IMR-90 (cell line): ENCODE measurements around the gene TTC28. TPM values are rescaled to one million over a fixed set of nuclear protein-coding genes. Genes with fewer than 3 reads are reported as not detected.

Source experiments
- ATAC-seq: fragments of 200-7000 bp; cut with Tn5 transposase; 2 replicates; pipeline ENCODE4 v1.9.1; 2020; ENCODE audit warnings: low read depth, mild to moderate bottlenecking, moderate library complexity
- BruUV-seq: library from RNA; stranded (reverse); fragments of 400-500 nt; replicated peaks from 2 replicates; lab custom pipeline; 2021; lab: Mats Ljungman, UMichigan
- CTCF ChIA-PET: fragments of 300-600 bp; formaldehyde crosslinking; extraction: SDS; loops from one replicate; lab custom pipeline; 2021; ENCODE audit warnings: antibody characterized with exemption; lab: Yijun Ruan, JAX
- POLR2A ChIA-PET: fragments of 300-600 bp; sonication (Branson Sonifier 250); formaldehyde crosslinking; loops from one replicate; lab custom pipeline; 2022; ENCODE audit warnings: antibody characterized with exemption; ENCODE audit not compliant: unreplicated experiment; lab: Charles Lee
- DNase-seq: peaks from one replicate; pipeline ENCODE4 v3.0.0; 2013
- H2AFZ ChIP-seq: replicated peaks from 2 replicates; pipeline ENCODE3; 2013; ENCODE audit warnings: low read length, mild to moderate bottlenecking; ENCODE audit not compliant: poor library complexity
- H2AK5ac ChIP-seq: 2 replicates; pipeline ENCODE4 v1.6.1; 2013; ENCODE audit warnings: low read depth, low read length, inconsistent platforms
- H2AK9ac ChIP-seq: replicated peaks from 2 replicates; pipeline ENCODE3; 2013; ENCODE audit warnings: mild to moderate bottlenecking, low read depth, low read length, moderate library complexity; ENCODE audit not compliant: poor library complexity
- H2BK120ac ChIP-seq: 2 replicates; pipeline ENCODE4 v1.6.1; 2013; ENCODE audit warnings: low read depth, low read length, inconsistent platforms
- H2BK15ac ChIP-seq: 3 replicates; pipeline ENCODE4 v1.6.1; 2013; ENCODE audit warnings: low read depth, low read length, inconsistent platforms
- H2BK20ac ChIP-seq: 2 replicates; pipeline ENCODE4 v1.6.1; 2013; ENCODE audit warnings: low read depth, mild to moderate bottlenecking, inconsistent platforms, low read length, moderate library complexity
- H2BK5ac ChIP-seq: 2 replicates; pipeline ENCODE4 v1.6.1; 2013; ENCODE audit warnings: mild to moderate bottlenecking, low read depth, low read length, inconsistent platforms; ENCODE audit not compliant: poor library complexity, severe bottlenecking
- H3K14ac ChIP-seq: replicated peaks from 2 replicates; pipeline ENCODE4 v1.6.1; 2013; ENCODE audit warnings: low read depth, low read length, inconsistent platforms
- H3K18ac ChIP-seq: 2 replicates; pipeline ENCODE4 v1.6.1; 2013; ENCODE audit warnings: low read depth, low read length, control low read depth
- H3K23ac ChIP-seq: 2 replicates; pipeline ENCODE4 v1.6.1; 2013; ENCODE audit warnings: low read depth, low read length, inconsistent platforms
- H3K27ac ChIP-seq: 2 replicates; pipeline ENCODE4 v1.5.1; 2013; ENCODE audit warnings: mild to moderate bottlenecking, control low read depth, low read length; ENCODE audit not compliant: insufficient read depth
- H3K27me3 ChIP-seq: 2 replicates; pipeline ENCODE4 v1.6.1; 2013; ENCODE audit warnings: low read length; ENCODE audit not compliant: control insufficient read depth, insufficient read depth
- H3K36me3 ChIP-seq: 2 replicates; pipeline ENCODE4 v1.6.1; 2013; ENCODE audit warnings: low read length, mixed read lengths; ENCODE audit not compliant: control insufficient read depth, insufficient read depth
- H3K4ac ChIP-seq: 2 replicates; pipeline ENCODE4 v1.6.1; 2013; ENCODE audit warnings: low read depth, low read length, inconsistent platforms
- H3K4me1 ChIP-seq: 2 replicates; pipeline ENCODE4 v1.6.1; 2013; ENCODE audit warnings: low read length, mixed read lengths; ENCODE audit not compliant: control insufficient read depth, insufficient read depth
- H3K4me2 ChIP-seq: 2 replicates; pipeline ENCODE4 v1.6.1; 2013; ENCODE audit warnings: low read depth, mild to moderate bottlenecking, control low read depth, low read length, moderate library complexity
- H3K4me3 ChIP-seq: 2 replicates; pipeline ENCODE4 v1.5.1; 2013; ENCODE audit warnings: low read depth, mild to moderate bottlenecking, control low read depth, low read length, moderate library complexity; ENCODE audit not compliant: insufficient read depth
- H3K56ac ChIP-seq: 2 replicates; pipeline ENCODE4 v1.6.1; 2013; ENCODE audit warnings: low read length, inconsistent platforms; ENCODE audit not compliant: insufficient read depth; ENCODE audit errors: extremely low read depth
- H3K79me1 ChIP-seq, 2 experiments: 2 replicates each; pipeline ENCODE4 v1.6.1; 2013; ENCODE audit warnings: low read length in 2 of 2, inconsistent platforms in 1 of 2, low read depth in 1 of 2
- H3K9ac ChIP-seq: 2 replicates; pipeline ENCODE4 v1.6.1; 2013; ENCODE audit warnings: low read depth, low read length, control low read depth
- H3K9me1 ChIP-seq: 2 replicates; pipeline ENCODE4 v1.6.1; 2013; ENCODE audit warnings: low read length, inconsistent platforms; ENCODE audit not compliant: insufficient read depth
- H3K9me3 ChIP-seq: 2 replicates; pipeline ENCODE4 v1.6.1; 2013; ENCODE audit warnings: low read length; ENCODE audit not compliant: control insufficient read depth, insufficient read depth
- H4K20me1 ChIP-seq: 2 replicates; pipeline ENCODE4 v1.6.1; 2013; ENCODE audit warnings: low read length, inconsistent platforms; ENCODE audit not compliant: insufficient read depth
- H4K5ac ChIP-seq: 2 replicates; pipeline ENCODE4 v1.6.1; 2013; ENCODE audit warnings: mild to moderate bottlenecking, low read depth, low read length, control low read depth
- H4K8ac ChIP-seq, 2 experiments: 2 replicates each; pipeline ENCODE4 v1.6.1; 2013; ENCODE audit warnings: low read depth in 2 of 2, low read length in 2 of 2, control low read depth in 1 of 2, inconsistent platforms in 1 of 2
- H4K91ac ChIP-seq: 2 replicates; pipeline ENCODE4 v1.6.1; 2013; ENCODE audit warnings: low read depth, low read length, inconsistent platforms; ENCODE audit not compliant: insufficient read depth
- BHLHE40 ChIP-seq: fragments of 150-350 bp; IDR thresholded peaks from 2 replicates; pipeline ENCODE4 v1.6.1; 2016; ENCODE audit warnings: mild to moderate bottlenecking, low read depth, low read length
- CEBPB ChIP-seq: IDR thresholded peaks from 2 replicates; pipeline ENCODE4 v1.6.1; 2012; ENCODE audit warnings: low read depth, low read length, improper control_type of control experiment
- CHD1 ChIP-seq: IDR thresholded peaks from 2 replicates; pipeline ENCODE4 v1.6.1; 2012; ENCODE audit warnings: low read depth, low read length, improper control_type of control experiment
- FOS ChIP-seq: fragments of 150-350 bp; IDR thresholded peaks from 2 replicates; pipeline ENCODE4 v1.6.1; 2016; ENCODE audit warnings: low read depth, low read length
- MAFK ChIP-seq: IDR thresholded peaks from 2 replicates; pipeline ENCODE4 v1.6.1; 2012; ENCODE audit warnings: low read depth, low read length, improper control_type of control experiment
- MAZ ChIP-seq: IDR thresholded peaks from 2 replicates; pipeline ENCODE4 v1.6.1; 2012; ENCODE audit warnings: low read depth, mild to moderate bottlenecking, low read length, improper control_type of control experiment, moderate library complexity, borderline replicate concordance
- MXI1 ChIP-seq: IDR thresholded peaks from 2 replicates; pipeline ENCODE4 v1.6.1; 2012; ENCODE audit warnings: low read depth, mild to moderate bottlenecking, low read length, moderate library complexity, borderline replicate concordance
- NFE2L2 ChIP-seq: fragments of 150-350 bp; IDR thresholded peaks from 2 replicates; pipeline ENCODE4 v1.6.1; 2016; ENCODE audit warnings: low read depth, mild to moderate bottlenecking, low read length
- POLR2A ChIP-seq: IDR thresholded peaks from 2 replicates; pipeline ENCODE4 v1.6.1; 2012; ENCODE audit warnings: mild to moderate bottlenecking, low read depth, low read length
- RAD21 ChIP-seq: IDR thresholded peaks from 2 replicates; pipeline ENCODE4 v1.6.1; 2012; ENCODE audit warnings: low read length, improper control_type of control experiment
- RCOR1 ChIP-seq: IDR thresholded peaks from 2 replicates; pipeline ENCODE4 v1.6.1; 2012; ENCODE audit warnings: mild to moderate bottlenecking, low read length, improper control_type of control experiment; ENCODE audit not compliant: insufficient replicate concordance
- RFX5 ChIP-seq: IDR thresholded peaks from 2 replicates; pipeline ENCODE4 v1.8.0; 2012; ENCODE audit warnings: low read depth, mild to moderate bottlenecking, low read length, moderate library complexity
- SMC3 ChIP-seq: fragments of 150-350 bp; IDR thresholded peaks from 2 replicates; pipeline ENCODE4 v1.6.1; 2016; ENCODE audit warnings: low read depth, mild to moderate bottlenecking, antibody characterized with exemption, low read length, moderate library complexity
- USF2 ChIP-seq: fragments of 150-350 bp; IDR thresholded peaks from 2 replicates; pipeline ENCODE4 v1.6.1; 2017; ENCODE audit warnings: mild to moderate bottlenecking, antibody characterized with exemption, low read length, low read depth
- WGBS, 2 experiments: methylation state at CpG; one replicate each; pipeline versions ENCODE4 v1.1.5 to v1.1.7; 2013; ENCODE audit warnings: missing lambda C conversion rate in 2 of 2; ENCODE audit not compliant: insufficient read length in 1 of 2; ENCODE audit errors: extremely low coverage in 2 of 2; 5-methylcytosine and 5-hydroxymethylcytosine counted together
- dilution Hi-C: fragments of 300-500 bp; cut with HindIII; formaldehyde crosslinking; loops from one replicate; pipeline ENCODE4 v1.14.3; 2018; ENCODE audit warnings: low sequenced_read_pairs; ENCODE audit not compliant: unreplicated experiment
- in situ Hi-C: fragments of 300-500 bp; cut with MboI; formaldehyde crosslinking; loops from 3 replicates; pipeline ENCODE4 v1.14.3; 2019; ENCODE audit warnings: low sequenced_read_pairs, inconsistent platforms, mixed read lengths
- intact Hi-C: fragments of 100-400 bp; cut with micrococcal nuclease; formaldehyde crosslinking; loops from 2 replicates; pipeline ENCODE4 v1.10.0; 2022
- polyA plus RNA-seq, 3 experiments: library from polyadenylated mRNA; depleted of rRNA; stranded (reverse); fragments of >200 nt; gene quantifications; 2 replicates each; pipeline ENCODE4 v1.2.3, GENCODE V29; 2012; ENCODE audit warnings: low replicate concordance in 1 of 3
- total RNA-seq: library from RNA; depleted of rRNA; stranded (reverse); fragments of >200 nt; gene quantifications from 2 replicates; pipeline ENCODE4 v1.2.3, GENCODE V29; 2012
- TF ChIP-seq, protein P1 (sequence below): conservative IDR thresholded peaks from 2 replicates; pipeline ENCODE4 v1.5.1; 2012; ENCODE audit warnings: mild to moderate bottlenecking, low read depth, low read length, improper control_type of control experiment
- TF ChIP-seq, protein P2 (sequence below): fragments of 150-350 bp; IDR thresholded peaks from 2 replicates; pipeline ENCODE4 v1.6.1; 2016; ENCODE audit warnings: low read depth, mild to moderate bottlenecking, low read length, moderate library complexity, borderline replicate concordance

The TTC28 gene
- total and polyA plus RNA-seq, 2 of the 4 experiments (the other 2 are of a cell fraction), result 5.6 to 13.3 TPM

- no peak overlapping the region for H3K23ac ChIP-seq
- no peaks in the 10 kb centered on the region for H3K27me3 ChIP-seq
- H3K4me1 ChIP-seq, result peaks cover 8% of the 10 kb centered on the region
- no peak overlapping the region for H2BK15ac ChIP-seq
- no peak overlapping the region for H3K4ac ChIP-seq
- H2BK120ac ChIP-seq, result no peak overlapping the region
- no peak overlapping the region for H3K56ac ChIP-seq
- no peak overlapping the region for H3K27ac ChIP-seq
- H4K8ac ChIP-seq, result 0 out of 4 replicates have a peak overlapping the region, but pooled peaks of 1 of the 2 experiments have one; percentile 7
- TF ChIP-seq POLR2A (no peak), NFE2L2 (no peak), RFX5 (no peak), MXI1 (no peak), RCOR1 (no peak), SMC3 (no peak), BHLHE40 (no peak), MAFK (no peak), MAZ (no peak), FOS (no peak), RAD21 (no peak), CHD1 (no peak), CEBPB (no peak), USF2 (no peak)
- TF ChIP-seq, protein P1, sequence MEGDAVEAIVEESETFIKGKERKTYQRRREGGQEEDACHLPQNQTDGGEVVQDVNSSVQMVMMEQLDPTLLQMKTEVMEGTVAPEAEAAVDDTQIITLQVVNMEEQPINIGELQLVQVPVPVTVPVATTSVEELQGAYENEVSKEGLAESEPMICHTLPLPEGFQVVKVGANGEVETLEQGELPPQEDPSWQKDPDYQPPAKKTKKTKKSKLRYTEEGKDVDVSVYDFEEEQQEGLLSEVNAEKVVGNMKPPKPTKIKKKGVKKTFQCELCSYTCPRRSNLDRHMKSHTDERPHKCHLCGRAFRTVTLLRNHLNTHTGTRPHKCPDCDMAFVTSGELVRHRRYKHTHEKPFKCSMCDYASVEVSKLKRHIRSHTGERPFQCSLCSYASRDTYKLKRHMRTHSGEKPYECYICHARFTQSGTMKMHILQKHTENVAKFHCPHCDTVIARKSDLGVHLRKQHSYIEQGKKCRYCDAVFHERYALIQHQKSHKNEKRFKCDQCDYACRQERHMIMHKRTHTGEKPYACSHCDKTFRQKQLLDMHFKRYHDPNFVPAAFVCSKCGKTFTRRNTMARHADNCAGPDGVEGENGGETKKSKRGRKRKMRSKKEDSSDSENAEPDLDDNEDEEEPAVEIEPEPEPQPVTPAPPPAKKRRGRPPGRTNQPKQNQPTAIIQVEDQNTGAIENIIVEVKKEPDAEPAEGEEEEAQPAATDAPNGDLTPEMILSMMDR, result no peak
- TF ChIP-seq, protein P2, sequence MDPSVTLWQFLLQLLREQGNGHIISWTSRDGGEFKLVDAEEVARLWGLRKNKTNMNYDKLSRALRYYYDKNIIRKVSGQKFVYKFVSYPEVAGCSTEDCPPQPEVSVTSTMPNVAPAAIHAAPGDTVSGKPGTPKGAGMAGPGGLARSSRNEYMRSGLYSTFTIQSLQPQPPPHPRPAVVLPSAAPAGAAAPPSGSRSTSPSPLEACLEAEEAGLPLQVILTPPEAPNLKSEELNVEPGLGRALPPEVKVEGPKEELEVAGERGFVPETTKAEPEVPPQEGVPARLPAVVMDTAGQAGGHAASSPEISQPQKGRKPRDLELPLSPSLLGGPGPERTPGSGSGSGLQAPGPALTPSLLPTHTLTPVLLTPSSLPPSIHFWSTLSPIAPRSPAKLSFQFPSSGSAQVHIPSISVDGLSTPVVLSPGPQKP, result no peak
- H3K79me1 ChIP-seq, result peaks cover 3 to 10% of the 10 kb centered on the region in 2 experiments; a peak in 2 of 4 replicates
- in situ Hi-C loops (no loop called here), intact Hi-C loops (no loop called here), dilution Hi-C loops (no loop called here)
- DNase-seq, result no peak
- no peak overlapping the region for H2AK5ac ChIP-seq
- H3K4me3 ChIP-seq, result no peak overlapping the region
- no peak overlapping the region; the same call in 1 of the 2 replicates for H4K5ac ChIP-seq
- no peak overlapping the region for H2BK5ac ChIP-seq
- no peaks in the 10 kb centered on the region for H3K9me3 ChIP-seq
- peak; percentile 16 for ATAC-seq
- H3K14ac ChIP-seq, result 0 out of 2 replicates have a peak overlapping the region, but pooled peaks have one; percentile 4
- H3K36me3 ChIP-seq, result no peaks in the 10 kb centered on the region
- H3K18ac ChIP-seq, result no peak overlapping the region; the same call in 1 of the 2 replicates
- peak overlapping the region; percentile 33; the same call in 1 of the 2 replicates for H3K4me2 ChIP-seq
- no TSS peak for BruUV-seq
- ChIA-PET CTCF (no interaction called here), POLR2A (no interaction called here)
- H2BK20ac ChIP-seq, result no peak overlapping the region
- H4K20me1 ChIP-seq, result no peaks in the 10 kb centered on the region
- H3K9ac ChIP-seq, result no peak overlapping the region
- no peak overlapping the region for H2AK9ac ChIP-seq
- no CpG with 5 or more reads among the region's 2 CpGs for WGBS, 2 experiments
- H2AFZ ChIP-seq, result no peak overlapping the region
- no peak overlapping the region for H4K91ac ChIP-seq
- no peaks in the 10 kb centered on the region for H3K9me1 ChIP-seq
Measured at GRCh38 chr22:28208036-28208435, 471.6 kb downstream of the TTC28 start.
